GM12891 (cell line): ENCODE data around the gene ADSL.

Experiments used
- PAX5 ChIP-seq: IDR thresholded peaks from 2 replicates; pipeline ENCODE4 v1.6.1; 2011; ENCODE audit warnings: low read length, moderate library complexity, mild to moderate bottlenecking; ENCODE audit not compliant: insufficient read depth, severe bottlenecking
- POLR2A ChIP-seq: IDR thresholded peaks from 2 replicates; pipeline ENCODE4 v1.6.1; 2011; ENCODE audit warnings: low read depth, low read length, control low read depth
- POLR2AphosphoS5 ChIP-seq: IDR thresholded peaks from 2 replicates; pipeline ENCODE4 v1.6.1; 2011; ENCODE audit warnings: low read depth, low read length, control low read depth
- POU2F2 ChIP-seq: IDR thresholded peaks from 2 replicates; pipeline ENCODE4 v1.6.1; 2011; ENCODE audit warnings: low read depth, mild to moderate bottlenecking, control low read depth, low read length, moderate library complexity
- SPI1 ChIP-seq: IDR thresholded peaks from 2 replicates; pipeline ENCODE4 v1.6.1; 2011; ENCODE audit warnings: low read depth, low read length, control low read depth
- TAF1 ChIP-seq: IDR thresholded peaks from 2 replicates; pipeline ENCODE4 v1.6.1; 2011; ENCODE audit warnings: low read depth, low read length, control low read depth

DNA sequence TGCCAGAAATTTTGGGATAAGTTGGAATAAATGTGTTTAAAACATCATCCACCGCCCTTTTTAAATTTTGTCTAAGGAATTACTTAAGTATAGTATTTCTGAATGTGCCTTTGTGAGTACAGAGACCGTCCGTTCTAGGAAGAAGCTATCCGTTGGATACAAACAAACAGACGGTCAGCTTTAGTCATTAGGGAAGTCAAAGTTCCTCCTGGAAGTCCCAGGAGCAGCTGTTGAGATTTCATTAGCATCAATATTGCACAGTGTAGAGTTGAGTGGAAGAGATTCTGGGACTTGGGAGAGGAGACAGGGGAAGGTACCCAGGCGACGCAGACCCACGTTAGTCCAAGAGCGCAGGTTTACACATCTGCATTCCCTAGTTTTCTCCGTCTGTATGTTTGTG lies 15.7 kb upstream of the ADSL start:
- no peak for TF ChIP-seq POLR2A
- no peak for TF ChIP-seq POLR2AphosphoS5
- TF ChIP-seq TAF1, result no peak
- TF ChIP-seq SPI1, result no peak
- no peak for TF ChIP-seq PAX5
- no peak for TF ChIP-seq POU2F2
